GM20431 (cell line): Measurements from ENCODE around the gene ADRA2A.

ENCODE experiments used
- in situ Hi-C: fragments of 300-500 bp; cut with MseI, MboI; formaldehyde crosslinking; loops from one replicate; pipeline ENCODE4 v1.15.0; 2020; ENCODE audit warnings: low sequenced_read_pairs; ENCODE audit not compliant: unreplicated experiment

Gene ADRA2A

DNA sequence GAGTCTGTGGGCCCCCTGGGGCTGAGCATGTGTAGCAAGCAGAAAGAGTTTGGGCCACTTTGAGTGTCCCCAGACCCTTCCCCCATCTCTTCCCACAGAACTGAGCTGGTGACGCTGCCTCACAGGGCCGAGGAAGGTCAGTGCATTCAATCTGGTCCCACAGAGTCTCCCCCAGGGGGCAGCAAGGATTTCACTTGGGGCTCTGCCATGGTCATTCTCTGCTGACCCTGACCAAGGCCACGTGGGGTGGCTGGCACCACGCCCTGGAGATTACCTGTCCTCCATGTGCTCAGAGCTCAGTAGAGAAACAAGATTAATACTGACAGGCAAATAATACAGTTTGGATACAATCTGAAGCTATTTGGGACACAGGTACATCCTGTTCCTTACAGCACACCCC, 30.2 kb downstream of the ADRA2A start:
- in situ Hi-C loops = no loop called here

- in situ Hi-C loops = no loop called here
Measured at GRCh38 chr10:111107846-111108245, 31.0 kb downstream of the ADRA2A start.

DNA sequence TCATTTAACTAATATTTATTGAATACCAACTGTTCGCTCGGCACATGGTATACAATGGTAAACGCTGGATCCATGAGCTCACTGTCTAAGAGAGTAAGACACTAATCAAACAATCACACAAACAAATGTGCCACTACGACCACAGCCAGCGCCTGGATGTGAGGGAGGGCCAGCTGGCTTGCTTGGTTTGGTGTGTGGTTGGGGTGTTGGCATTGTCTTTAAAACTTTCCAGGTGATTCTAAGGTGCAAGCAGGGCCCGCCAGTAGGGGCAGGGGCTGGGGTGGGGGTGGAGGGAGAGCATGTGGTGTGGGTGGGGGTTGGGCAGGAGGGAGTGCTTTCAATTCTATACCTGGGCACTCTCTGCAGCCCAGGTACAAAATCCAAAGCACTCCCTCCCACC, 31.6 kb downstream of the ADRA2A start:
- in situ Hi-C loops = no loop called here

DNA sequence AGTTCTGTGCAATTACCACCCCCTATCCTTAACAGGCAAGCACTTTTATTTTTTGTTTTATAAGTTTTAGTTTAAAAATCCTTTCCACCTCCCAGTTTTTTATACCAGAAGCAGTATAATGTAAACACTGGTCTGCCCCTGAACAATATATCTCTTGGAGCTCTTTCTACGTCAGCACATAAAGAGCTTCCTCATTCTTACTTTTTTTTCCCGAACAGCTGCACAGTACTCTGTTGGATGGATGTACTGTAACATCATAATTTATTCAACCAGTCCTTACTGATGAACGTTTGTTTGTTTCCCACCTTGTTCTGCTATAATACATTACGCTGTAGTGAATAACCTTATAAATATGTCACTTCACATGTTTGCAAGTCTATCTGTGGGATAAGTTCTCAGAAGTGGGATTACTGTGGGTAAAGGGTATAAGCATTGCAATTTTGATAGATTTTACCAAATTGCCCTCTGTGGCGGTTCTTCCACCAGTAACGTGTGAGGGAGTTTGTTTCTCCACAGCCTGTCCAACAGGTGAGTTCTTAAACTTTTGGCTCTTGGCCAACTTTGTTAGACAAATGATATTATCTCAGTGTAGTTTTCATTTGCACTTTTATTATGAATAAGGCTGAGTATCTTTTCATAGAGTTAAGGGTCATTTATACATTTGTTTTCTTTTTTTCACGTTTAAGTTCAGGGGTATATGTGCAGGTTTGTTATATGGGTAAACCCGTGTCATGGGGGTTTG, 32.8 kb downstream of the ADRA2A start:
- in situ Hi-C loops = no loop called here

DNA sequence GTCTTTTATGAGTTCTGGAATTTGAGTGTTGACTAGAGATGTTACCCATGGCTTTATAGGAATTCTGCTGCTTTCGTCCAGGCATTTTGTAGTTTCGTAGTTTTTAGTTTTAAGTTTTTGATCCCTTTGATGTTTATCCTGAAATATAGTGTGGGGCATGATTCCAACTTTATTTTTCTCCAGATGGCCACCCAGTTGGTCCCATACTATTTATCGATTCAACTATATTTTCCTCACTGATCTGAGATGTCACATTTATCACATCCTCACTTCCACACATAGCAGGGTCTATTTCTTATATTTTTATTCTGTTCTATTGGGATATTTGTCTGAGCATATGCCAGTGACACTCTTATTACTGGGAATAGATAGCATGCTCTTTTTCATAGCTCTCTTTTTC, 33.9 kb downstream of the ADRA2A start:
- in situ Hi-C loops = no loop called here

- in situ Hi-C loops = no loop called here
Measured at GRCh38 chr10:111112333-111112732, 35.5 kb downstream of the ADRA2A start.

DNA sequence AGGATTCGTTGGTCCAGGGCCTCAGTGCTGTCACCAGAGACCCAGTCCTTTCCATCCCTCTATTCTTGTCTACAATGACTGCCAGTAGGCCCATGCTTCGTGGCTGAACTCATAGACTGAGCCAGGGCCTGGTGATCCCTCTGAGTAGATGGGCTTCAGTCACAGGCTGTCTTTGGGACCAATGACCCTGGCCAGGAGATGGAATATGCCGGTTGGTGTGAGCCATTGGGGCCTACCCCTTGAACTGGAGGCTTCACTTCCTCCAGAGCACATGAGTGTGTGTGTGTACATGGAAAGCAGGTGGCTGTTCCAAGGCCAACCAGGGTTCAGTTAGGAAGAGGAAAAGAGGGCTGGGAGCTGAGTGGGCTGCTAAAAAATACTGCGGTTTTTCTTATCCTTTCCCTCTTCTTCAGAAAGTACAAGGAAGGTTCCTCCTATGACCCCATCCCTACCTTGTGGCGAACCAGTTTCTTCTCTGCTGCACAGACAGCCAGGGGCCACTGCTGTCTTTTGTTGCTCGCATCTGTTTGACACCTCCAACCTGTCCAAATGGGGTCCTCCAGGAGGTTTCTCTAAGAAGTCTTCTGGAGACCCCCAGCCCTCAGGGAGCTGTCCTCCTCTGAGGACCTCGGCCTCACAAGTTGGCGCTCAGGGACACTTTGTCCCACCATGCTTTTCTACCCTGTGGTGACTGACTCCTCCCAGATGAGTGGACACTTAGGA, 36.6 kb downstream of the ADRA2A start:
- in situ Hi-C loops = no loop called here

DNA sequence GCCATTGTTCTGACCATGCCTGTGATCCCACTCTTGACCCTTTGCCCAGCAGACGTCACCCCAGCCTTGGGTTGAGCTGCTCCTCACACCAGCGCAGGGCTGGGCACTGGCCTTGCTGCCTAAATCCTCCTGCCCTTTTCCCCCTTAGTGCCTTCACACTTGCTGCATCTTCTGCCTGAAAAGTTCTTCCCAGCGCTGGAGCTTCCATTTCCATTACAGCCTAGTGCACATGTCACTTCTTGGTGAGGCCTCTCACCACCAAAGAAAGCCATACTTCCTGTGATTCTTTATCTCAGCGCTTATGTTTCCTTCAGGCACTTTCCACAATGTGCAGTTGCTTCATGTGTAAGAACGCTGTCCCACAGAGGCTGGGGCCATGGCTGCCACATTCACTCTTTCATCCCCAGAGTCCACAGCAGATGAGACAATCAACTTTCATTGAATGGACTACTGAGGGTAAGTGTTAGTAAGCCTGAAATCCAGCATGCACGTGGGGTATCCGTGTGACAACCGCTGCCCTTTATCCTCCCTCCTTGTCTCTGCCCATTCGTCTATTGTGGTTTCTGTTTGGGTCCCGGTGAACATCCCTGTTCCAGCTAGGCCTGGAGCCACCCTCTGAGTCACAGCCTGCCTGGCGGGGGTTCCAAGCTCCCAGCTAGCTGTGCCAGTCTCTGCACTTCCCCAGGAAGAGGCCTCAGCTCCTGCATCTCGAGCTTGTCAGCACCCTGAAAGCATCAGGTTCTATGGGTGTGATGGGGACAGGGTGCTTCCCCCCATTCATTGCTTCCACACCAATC, 37.3 kb downstream of the ADRA2A start:
- in situ Hi-C loops = no loop called here

DNA sequence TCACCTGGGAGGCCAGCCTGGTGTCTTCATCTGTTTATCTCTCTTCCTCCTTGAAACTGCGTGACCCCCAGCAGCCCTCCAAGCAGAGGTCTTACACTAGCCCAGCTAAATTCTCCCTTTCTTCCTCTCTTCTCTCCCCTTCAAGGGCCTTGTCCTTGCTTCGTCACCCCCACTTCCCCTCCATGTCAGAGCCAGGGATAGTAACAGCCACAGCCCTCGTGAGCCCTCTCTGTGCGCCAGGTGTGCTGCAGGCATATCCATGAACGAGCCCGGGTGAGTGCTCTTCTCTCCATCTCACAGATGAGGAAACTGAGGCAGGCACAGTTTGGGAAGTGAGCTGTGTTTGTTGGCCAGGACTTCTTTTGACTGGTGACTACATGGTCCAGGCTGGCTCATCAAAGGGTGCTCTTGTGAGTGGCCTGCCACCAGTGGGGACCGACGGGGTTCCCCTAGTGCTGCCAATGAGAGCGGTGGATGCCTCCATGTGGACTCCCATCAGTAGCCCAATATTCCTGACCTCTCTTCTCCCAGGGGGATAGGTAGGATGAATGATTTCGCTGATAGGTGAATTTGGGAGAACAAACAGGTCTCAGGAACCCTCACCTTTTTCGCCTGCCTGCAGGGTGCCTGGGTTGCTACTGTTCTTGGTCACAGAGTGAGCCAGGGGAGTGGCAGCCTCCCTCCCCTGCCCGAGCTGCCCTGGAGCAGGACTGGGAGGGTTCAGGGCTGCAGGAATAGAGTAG, 38.1 kb downstream of the ADRA2A start:
- in situ Hi-C loops = no loop called here

DNA sequence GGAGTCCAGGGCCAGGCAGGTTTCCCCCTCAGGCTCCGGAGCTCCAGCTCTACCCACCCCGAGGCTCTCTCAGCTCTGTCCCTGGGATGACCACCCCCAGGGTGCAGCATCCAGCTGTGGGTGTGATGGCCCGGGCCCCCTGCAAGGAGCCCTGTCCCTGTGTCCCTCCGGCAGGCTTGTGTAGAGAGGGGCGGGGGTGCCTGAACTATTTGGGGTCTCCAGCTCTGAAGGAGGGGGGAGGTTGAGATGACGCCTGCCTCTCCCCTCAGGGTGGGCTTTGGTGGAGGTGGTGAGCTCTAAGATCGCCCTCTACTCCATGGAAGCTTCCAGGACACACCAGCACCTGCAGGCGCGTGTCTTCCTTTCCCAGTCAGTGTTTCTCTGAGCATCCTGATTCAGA, 39.4 kb downstream of the ADRA2A start:
- in situ Hi-C loops = no loop called here

GRCh38 chr10:111116762-111117445, 40.1 kb downstream of the ADRA2A start:
- in situ Hi-C loops = no loop called here

GRCh38 chr10:111117528-111118277, 40.9 kb downstream of the ADRA2A start:
- in situ Hi-C loops = no loop called here

DNA sequence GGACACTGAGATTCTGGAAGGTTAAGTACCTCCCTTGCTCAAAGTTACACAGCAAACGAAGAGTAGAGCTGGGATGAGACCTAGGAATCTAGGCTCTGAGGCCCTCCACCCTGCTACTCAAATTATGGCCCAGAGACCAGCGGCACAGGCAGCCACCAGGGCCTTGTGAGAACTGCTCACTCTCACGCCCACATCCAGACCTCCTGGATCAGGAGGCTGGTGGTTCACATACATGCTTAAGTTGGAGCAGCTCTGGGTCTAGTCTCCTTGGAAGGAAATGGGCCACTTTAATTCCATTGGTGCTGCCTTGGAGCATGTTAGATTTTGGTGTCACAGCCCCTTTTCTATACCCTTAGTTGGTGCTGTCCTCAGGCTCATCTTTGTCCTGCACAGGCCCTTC, 41.9 kb downstream of the ADRA2A start:
- in situ Hi-C loops = no loop called here

GRCh38 chr10:111119637-111120036, 42.8 kb downstream of the ADRA2A start:
- in situ Hi-C loops = no loop called here

DNA sequence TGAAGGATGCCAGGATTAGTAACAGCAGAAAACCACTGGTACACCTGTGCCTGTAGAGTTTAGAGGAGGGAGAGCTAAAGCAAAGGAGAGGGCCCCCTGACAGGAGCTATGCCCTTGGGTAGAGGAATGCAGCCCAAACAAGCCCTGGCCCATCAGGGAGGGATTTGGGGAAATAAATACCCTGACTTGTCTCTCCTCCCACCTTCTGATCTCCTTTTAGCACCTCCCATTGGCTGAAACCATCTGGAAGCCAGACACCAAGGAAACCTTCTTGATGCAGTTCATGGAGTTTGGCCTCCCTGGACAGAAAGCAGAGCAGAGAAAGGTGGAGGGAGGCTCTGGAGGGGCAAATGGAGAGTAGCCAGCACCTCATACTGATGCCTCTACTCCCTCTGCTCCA, 45.3 kb downstream of the ADRA2A start:
- in situ Hi-C loops = no loop called here

- in situ Hi-C loops = no loop called here
Measured at GRCh38 chr10:111123883-111124282, 47.1 kb downstream of the ADRA2A start.

DNA sequence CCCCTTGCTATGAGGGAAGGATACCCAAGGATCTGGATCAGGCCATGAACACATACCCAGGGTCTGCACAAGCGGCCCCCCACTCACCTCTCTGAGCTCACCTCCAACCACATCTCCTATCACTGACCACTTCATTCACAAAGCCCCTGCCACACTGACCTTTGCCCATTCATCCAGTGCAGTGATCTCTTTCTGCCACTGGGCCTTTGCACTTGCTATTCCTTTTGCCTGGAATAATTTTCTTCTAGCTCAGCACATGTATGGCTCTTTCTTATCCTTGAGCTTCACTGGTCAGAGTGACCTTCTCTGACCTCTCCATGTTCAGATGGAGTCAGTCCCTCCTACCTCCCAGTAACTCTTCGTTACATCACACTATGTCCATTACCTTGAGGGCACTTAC, 48.3 kb downstream of the ADRA2A start:
- in situ Hi-C loops = no loop called here

DNA sequence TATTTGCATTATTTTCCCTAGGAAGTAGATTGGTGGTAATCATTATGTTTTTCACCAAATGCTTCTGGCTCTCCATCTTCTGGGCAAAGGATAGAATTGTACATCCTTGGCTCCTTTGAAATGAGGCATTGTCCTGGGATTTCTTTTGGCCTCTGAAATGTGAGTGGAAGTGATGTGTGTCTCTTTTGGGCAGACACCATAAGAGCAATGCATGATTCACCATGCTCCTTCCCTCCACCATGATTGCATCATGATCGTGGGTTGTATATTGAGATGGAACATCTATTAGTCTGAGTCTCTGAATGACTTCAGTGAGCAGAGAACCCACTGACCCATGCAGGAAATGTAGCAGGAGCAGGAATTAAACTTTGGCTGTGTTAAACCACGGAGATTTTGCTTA, 49.2 kb downstream of the ADRA2A start:
- in situ Hi-C loops = no loop called here
